K562 (cell line): ENCODE measurements around the gene ZNF433. TPM values are rescaled to one million over a fixed set of nuclear protein-coding genes. Genes with fewer than 3 reads are reported as not detected.

Source experiments
- ATAC-seq: fragments of 200-7000 bp; cut with Tn5 transposase; 3 replicates; pipeline ENCODE4 v1.9.1; 2020; ENCODE audit warnings: moderate library complexity
- BruUV-seq: library from RNA; stranded (reverse); fragments of 400-500 nt; replicated peaks from 2 replicates; lab custom pipeline; 2021; lab: Mats Ljungman, UMichigan
- CTCF ChIA-PET: fragments of 300-600 bp; formaldehyde crosslinking; extraction: SDS; loops from one replicate; lab custom pipeline; 2021; ENCODE audit warnings: low intra/inter-chr PET ratio; lab: Yijun Ruan, JAX
- POLR2A ChIA-PET: fragments of 300-600, 350-650 bp; sonication (Branson Sonifier 250); formaldehyde crosslinking; extraction: SDS; loops from one replicate; lab custom pipeline; 2021; ENCODE audit warnings: antibody characterized with exemption, inconsistent platforms; lab: Yijun Ruan, JAX
- DNase-seq, 4 experiments: peaks; one replicate each; pipeline versions ENCODE4 v3.0.0 to v3.0.0-alpha.2; 2011 to 2018; ENCODE audit warnings: low spot score in 3 of 4, mixed read lengths in 3 of 4; ENCODE audit errors: extremely low read depth in 1 of 4
- FAIRE-seq: peaks from 2 replicates; lab custom pipeline; 2011; peaks lifted over from hg19 to GRCh38; lab: Jason Lieb, UNC
- H2AFZ ChIP-seq: 2 replicates; pipeline ENCODE4 v1.6.0; 2011; ENCODE audit warnings: low read depth, low read length, control low read depth, inconsistent platforms
- H3K27ac ChIP-seq: fragments of 200-600 bp; 3 replicates; pipeline ENCODE4 v1.8.0; 2011; ENCODE audit warnings: low read depth, mild to moderate bottlenecking, control low read depth, inconsistent platforms, low read length, moderate library complexity, mixed read lengths; ENCODE audit errors: extremely low read depth
- H3K27me3 ChIP-seq, 2 experiments: fragments of 300-600 bp in 1 of 2; 2 replicates in 1 of 2; 3 replicates in 1 of 2; pipeline versions ENCODE4 v1.6.0 to v1.8.0; 2011; ENCODE audit warnings: inconsistent platforms in 2 of 2, low read length in 2 of 2, mild to moderate bottlenecking in 1 of 2, mixed read lengths in 1 of 2, moderate library complexity in 1 of 2; ENCODE audit not compliant: control insufficient read depth in 2 of 2, insufficient read depth in 2 of 2
- H3K36me3 ChIP-seq: fragments of 300-600 bp; 3 replicates; pipeline ENCODE4 v1.8.0; 2011; ENCODE audit warnings: mild to moderate bottlenecking, low read length, inconsistent platforms; ENCODE audit not compliant: control insufficient read depth, insufficient read depth
- H3K4me1 ChIP-seq, 2 experiments: fragments of 200-600 bp in 1 of 2; replicated peaks in 1 of 2; 2 replicates in 1 of 2; 3 replicates in 1 of 2; pipeline versions ENCODE4 v1.5.1 to v1.8.0; 2011; ENCODE audit warnings: inconsistent platforms in 2 of 2, low read length in 2 of 2, mild to moderate bottlenecking in 1 of 2, mixed read lengths in 1 of 2, moderate library complexity in 1 of 2; ENCODE audit not compliant: control insufficient read depth in 2 of 2, insufficient read depth in 2 of 2
- H3K4me2 ChIP-seq: 2 replicates; pipeline ENCODE4 v1.6.1; 2011; ENCODE audit warnings: low read length, control low read depth, inconsistent platforms, mixed read lengths; ENCODE audit not compliant: insufficient read depth
- H3K4me3 ChIP-seq: fragments of 200-600 bp; sonication (generic), shearing (Covaris generic); 2 replicates; pipeline ENCODE4 v1.5.1; 2016; ENCODE audit warnings: control low read depth, inconsistent platforms
- H3K79me2 ChIP-seq: fragments of 200-600 bp; 3 replicates; pipeline ENCODE4 v1.8.0; 2011; ENCODE audit warnings: low read length, inconsistent platforms; ENCODE audit not compliant: control insufficient read depth, insufficient read depth
- H3K9ac ChIP-seq, 2 experiments: 2 replicates each; pipeline versions ENCODE4 v1.6.0 to v1.6.1; 2011; ENCODE audit warnings: low read depth in 2 of 2, low read length in 2 of 2, control low read depth in 1 of 2, inconsistent platforms in 1 of 2, mild to moderate bottlenecking in 1 of 2, mixed read lengths in 1 of 2; ENCODE audit not compliant: insufficient read depth in 1 of 2
- H3K9me1 ChIP-seq: one replicate; pipeline ENCODE4 v1.6.0; 2011; ENCODE audit warnings: inconsistent platforms, mild to moderate bottlenecking, low read length, moderate library complexity; ENCODE audit not compliant: control insufficient read depth, insufficient read depth
- H3K9me3 ChIP-seq: replicated peaks from 2 replicates; pipeline ENCODE4 v1.5.1; 2011; ENCODE audit warnings: low read depth, low read length, inconsistent platforms; ENCODE audit not compliant: control insufficient read depth, insufficient read depth
- H4K20me1 ChIP-seq: replicated peaks from 2 replicates; pipeline ENCODE4 v1.6.1; 2011; ENCODE audit warnings: low read length, inconsistent platforms, mixed read lengths; ENCODE audit not compliant: control insufficient read depth, insufficient read depth
- ARNT ChIP-seq, 2 experiments: fragments of 450-650 bp; IDR thresholded peaks; 2 replicates each; pipeline ENCODE4 v1.6.1; 2016; ENCODE audit warnings: mild to moderate bottlenecking in 1 of 2
- ELF4 ChIP-seq: fragments of 450-650 bp; formaldehyde crosslinking; IDR thresholded peaks from 2 replicates; pipeline ENCODE4 v1.4.0; 2022; ENCODE audit warnings: missing genetic modification characterization
- HEY1 ChIP-seq: fragments of 250-450 bp; sonication (Bioruptor Pico); IDR thresholded peaks from 2 replicates; pipeline ENCODE4 v1.5.0; 2020; ENCODE audit warnings: mild to moderate bottlenecking, moderate library complexity, borderline replicate concordance
- JUNB ChIP-seq: fragments of 450-650 bp; formaldehyde crosslinking; conservative IDR thresholded peaks from 2 replicates; pipeline ENCODE4 v1.4.0; 2020; ENCODE audit warnings: mild to moderate bottlenecking
- KLF13 ChIP-seq: fragments of 450-650 bp; IDR thresholded peaks from 2 replicates; pipeline ENCODE4 v1.6.1; 2016; ENCODE audit warnings: missing genetic modification characterization, low read depth, mild to moderate bottlenecking, missing compliant biosample characterization, moderate library complexity, borderline replicate concordance
- RB1 ChIP-seq: fragments of 450-650 bp; IDR thresholded peaks from 2 replicates; pipeline ENCODE4 v1.6.1; 2017; ENCODE audit warnings: low read depth, mild to moderate bottlenecking
- RBM25 ChIP-seq: fragments of 200-400 bp; formaldehyde crosslinking; IDR thresholded peaks from 2 replicates; pipeline ENCODE4 v1.6.1; 2018; ENCODE audit warnings: low read length, low read depth, moderate library complexity; ENCODE audit not compliant: severe bottlenecking
- SIN3A ChIP-seq, 2 experiments: fragments of 150-350 bp in 1 of 2; IDR thresholded peaks; 2 replicates each; pipeline ENCODE4 v1.6.1; 2011 to 2016; ENCODE audit warnings: borderline replicate concordance in 2 of 2, low read depth in 2 of 2, low read length in 2 of 2, mild to moderate bottlenecking in 2 of 2, moderate library complexity in 2 of 2; ENCODE audit not compliant: control insufficient read depth in 1 of 2
- SRSF9 ChIP-seq: fragments of 200-400 bp; formaldehyde crosslinking; IDR thresholded peaks from 2 replicates; pipeline ENCODE4 v1.6.1; 2017; ENCODE audit warnings: low read depth, low read length, borderline replicate concordance
- TRIM28 ChIP-seq: fragments of 450-650 bp; IDR thresholded peaks from 2 replicates; pipeline ENCODE4 v1.6.1; 2017
- U2AF2 ChIP-seq: fragments of 200-400 bp; formaldehyde crosslinking; optimal IDR thresholded peaks from 2 replicates; pipeline ENCODE3; 2017; ENCODE audit warnings: low read depth, mild to moderate bottlenecking, low read length
- ZNF124 ChIP-seq: sonication (generic); formaldehyde crosslinking; IDR thresholded peaks from 2 replicates; pipeline ENCODE4 v1.8.1; 2022; ENCODE audit warnings: missing genetic modification reagents
- ZNF133 ChIP-seq: fragments of 250-450 bp; sonication (Bioruptor Pico); IDR thresholded peaks from 2 replicates; pipeline ENCODE4 v1.4.0; 2020; ENCODE audit warnings: mild to moderate bottlenecking
- ZNF3 ChIP-seq: fragments of 250-450 bp; sonication (Bioruptor Pico); IDR thresholded peaks from 2 replicates; pipeline ENCODE4 v1.5.0; 2021; ENCODE audit warnings: mild to moderate bottlenecking, moderate library complexity
- ZNF75A ChIP-seq: fragments of 450-650 bp; formaldehyde crosslinking; IDR thresholded peaks from 2 replicates; pipeline ENCODE4 v1.4.0; 2020; ENCODE audit warnings: mild to moderate bottlenecking
- WGBS: fragments of 100-300 bp; shearing (Covaris generic); methylation state at CpG from one replicate; pipeline ENCODE4 v1.1.6; 2016; ENCODE audit warnings: low coverage, mixed read lengths; ENCODE audit not compliant: insufficient coverage; ENCODE audit errors: missing lambda C conversion rate; 5-methylcytosine and 5-hydroxymethylcytosine counted together
- in situ Hi-C: fragments of 300-500 bp; cut with MboI; formaldehyde crosslinking; loops from 4 replicates; pipeline ENCODE4 v1.15.0; 2018; ENCODE audit warnings: inconsistent platforms, mixed read lengths
- intact Hi-C: fragments of 100-400 bp; cut with micrococcal nuclease; formaldehyde crosslinking; loops from 2 replicates; pipeline ENCODE4 v1.14.2; 2022
- polyA plus RNA-seq, 8 experiments: library from polyadenylated mRNA; depleted of rRNA in 4 of 8; stranded (reverse) in 5 of 8; unstranded in 3 of 8; fragments of >200 nt; fragmentation: Nextera tagmentation in 2 of 8; fragmentation: Illumina TruSeq in 1 of 8; extraction: Ambion mirVana in 2 of 8; extraction: Trizol in 1 of 8; gene quantifications; 2 replicates each; pipeline versions ENCODE4 v1.2.1 to v1.2.3, GENCODE V29; 2011 to 2014; ENCODE audit warnings: inconsistent platforms in 1 of 8, missing spikeins in 1 of 8
- total RNA-seq, 7 experiments: library from RNA; depleted of rRNA in 6 of 7; stranded (reverse); fragments of >200 nt in 6 of 7; fragmentation: Illumina TruSeq in 2 of 7; extraction: Trizol in 2 of 7; gene quantifications; 2 replicates each; pipeline versions ENCODE4 v1.2.1 to v1.2.3, GENCODE V29; 2011 to 2021; ENCODE audit warnings: low replicate concordance in 1 of 7
- TF ChIP-seq, protein P1 (sequence below): fragments of 450-650 bp; IDR thresholded peaks from 2 replicates; pipeline ENCODE4 v1.6.1; 2018; ENCODE audit warnings: mild to moderate bottlenecking, low read depth; ENCODE audit not compliant: partially characterized antibody
- TF ChIP-seq, protein P2 (sequence below): fragments of 250-450 bp; sonication (Bioruptor Pico); IDR thresholded peaks from 2 replicates; pipeline ENCODE4 v1.5.1; 2021; ENCODE audit warnings: mild to moderate bottlenecking
- TF ChIP-seq, protein P3 (sequence below): fragments of 250-450 bp; sonication (Bioruptor Pico); IDR thresholded peaks from 2 replicates; pipeline ENCODE4 v1.5.0; 2021; ENCODE audit warnings: mild to moderate bottlenecking, borderline replicate concordance
- TF ChIP-seq, protein P4 (sequence below): fragments of 250-450 bp; sonication (Bioruptor Pico); IDR thresholded peaks from 2 replicates; pipeline ENCODE4 v1.8.0; 2022; ENCODE audit warnings: moderate library complexity, mild to moderate bottlenecking, inconsistent platforms

The ZNF433 gene
- total and polyA plus RNA-seq, 9 of the 15 experiments (the other 6 are each of a cell fraction or from before 2014, with no cell fraction given) = 2.0 to 4.1 (median 2.9) TPM

DNA sequence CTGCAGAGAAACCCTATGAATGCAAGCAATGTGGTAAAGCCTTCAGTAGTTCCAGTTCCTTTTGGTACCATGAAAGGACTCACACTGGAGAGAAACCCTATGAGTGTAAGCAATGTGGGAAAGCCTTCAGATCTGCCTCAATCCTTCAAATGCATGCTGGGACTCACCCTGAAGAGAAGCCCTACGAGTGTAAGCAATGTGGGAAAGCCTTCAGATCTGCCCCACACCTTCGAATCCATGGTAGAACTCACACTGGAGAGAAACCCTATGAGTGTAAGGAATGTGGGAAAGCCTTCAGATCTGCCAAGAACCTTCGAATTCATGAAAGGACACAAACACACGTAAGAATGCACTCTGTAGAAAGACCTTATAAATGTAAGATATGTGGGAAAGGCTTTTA, 56.0 kb downstream of the ZNF433 start:
- no peak for ATAC-seq
- Histone ChIP-seq H3K79me2 (no peaks in the 10 kb centered on the region), H3K4me2 (no peak overlapping the region), H3K27ac (no peak overlapping the region), H3K9me1 (no peaks in the 10 kb centered on the region), H3K9me3 (peaks cover 11% of the 10 kb centered on the region), H3K4me1 (no peaks in the 10 kb centered on the region), H3K4me3 (no peak overlapping the region), H2AFZ (no peak overlapping the region), H3K36me3 (no peaks in the 10 kb centered on the region), H3K27me3 (no peaks in the 10 kb centered on the region), H4K20me1 (no peaks in the 10 kb centered on the region), H3K9ac (no peak overlapping the region)
- no peak for DNase-seq
- intact Hi-C loops = no loop called here
- ChIA-PET CTCF (no interaction called here), POLR2A (no interaction called here)
- no TSS peak for BruUV-seq
- in situ Hi-C loops = no loop called here
- 2% methylated on average over 4 of the region's 4 CpGs for WGBS
- no peak for FAIRE-seq
- TF ChIP-seq TRIM28 (peak; percentile 86), HEY1 (CRISPR knock-in tag) (no peak), ZNF3 (CRISPR knock-in tag) (no peak), ELF4 (CRISPR knock-in tag) (no peak), U2AF2 (no peak), ZNF75A (peak; percentile 90), JUNB (no peak), SIN3A (IDR thresholded peaks at IDR 0.05; ENCODE audit: borderline replicate concordance in 2 of 2, control insufficient read depth in 1 of 2, low read depth in 2 of 2, low read length in 2 of 2) (no peak), KLF13 (tag) (no peak), RB1 (no peak), ZNF124 (no peak), ARNT (IDR thresholded peaks at IDR 0.05) (no peak), SRSF9 (no peak), RBM25 (peak; percentile 69), ZNF133 (CRISPR knock-in tag) (no peak)
- TF ChIP-seq, protein P1, sequence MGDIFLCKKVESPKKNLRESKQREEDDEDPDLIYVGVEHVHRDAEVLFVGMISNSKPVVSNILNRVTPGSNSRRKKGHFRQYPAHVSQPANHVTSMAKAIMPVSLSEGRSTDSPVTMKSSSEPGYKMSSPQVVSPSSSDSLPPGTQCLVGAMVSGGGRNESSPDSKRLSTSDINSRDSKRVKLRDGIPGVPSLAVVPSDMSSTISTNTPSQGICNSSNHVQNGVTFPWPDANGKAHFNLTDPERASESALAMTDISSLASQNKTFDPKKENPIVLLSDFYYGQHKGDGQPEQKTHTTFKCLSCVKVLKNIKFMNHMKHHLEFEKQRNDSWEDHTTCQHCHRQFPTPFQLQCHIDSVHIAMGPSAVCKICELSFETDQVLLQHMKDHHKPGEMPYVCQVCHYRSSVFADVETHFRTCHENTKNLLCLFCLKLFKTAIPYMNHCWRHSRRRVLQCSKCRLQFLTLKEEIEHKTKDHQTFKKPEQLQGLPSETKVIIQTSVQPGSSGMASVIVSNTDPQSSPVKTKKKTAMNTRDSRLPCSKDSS = peak; percentile 57
- TF ChIP-seq, protein P2, sequence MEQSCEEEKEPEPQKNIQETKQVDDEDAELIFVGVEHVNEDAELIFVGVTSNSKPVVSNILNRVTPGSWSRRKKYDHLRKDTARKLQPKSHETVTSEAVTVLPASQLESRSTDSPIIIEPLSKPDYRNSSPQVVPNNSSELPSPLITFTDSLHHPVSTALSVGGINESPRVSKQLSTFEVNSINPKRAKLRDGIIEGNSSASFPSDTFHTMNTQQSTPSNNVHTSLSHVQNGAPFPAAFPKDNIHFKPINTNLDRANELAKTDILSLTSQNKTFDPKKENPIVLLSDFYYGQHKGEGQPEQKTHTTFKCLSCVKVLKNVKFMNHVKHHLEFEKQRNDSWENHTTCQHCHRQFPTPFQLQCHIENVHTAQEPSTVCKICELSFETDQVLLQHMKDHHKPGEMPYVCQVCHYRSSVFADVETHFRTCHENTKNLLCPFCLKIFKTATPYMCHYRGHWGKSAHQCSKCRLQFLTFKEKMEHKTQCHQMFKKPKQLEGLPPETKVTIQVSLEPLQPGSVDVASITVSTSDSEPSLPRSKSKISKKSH (CRISPR knock-in tag) = 0 out of 2 replicates have a peak, but pooled peaks have one; percentile 7
- TF ChIP-seq, protein P3, sequence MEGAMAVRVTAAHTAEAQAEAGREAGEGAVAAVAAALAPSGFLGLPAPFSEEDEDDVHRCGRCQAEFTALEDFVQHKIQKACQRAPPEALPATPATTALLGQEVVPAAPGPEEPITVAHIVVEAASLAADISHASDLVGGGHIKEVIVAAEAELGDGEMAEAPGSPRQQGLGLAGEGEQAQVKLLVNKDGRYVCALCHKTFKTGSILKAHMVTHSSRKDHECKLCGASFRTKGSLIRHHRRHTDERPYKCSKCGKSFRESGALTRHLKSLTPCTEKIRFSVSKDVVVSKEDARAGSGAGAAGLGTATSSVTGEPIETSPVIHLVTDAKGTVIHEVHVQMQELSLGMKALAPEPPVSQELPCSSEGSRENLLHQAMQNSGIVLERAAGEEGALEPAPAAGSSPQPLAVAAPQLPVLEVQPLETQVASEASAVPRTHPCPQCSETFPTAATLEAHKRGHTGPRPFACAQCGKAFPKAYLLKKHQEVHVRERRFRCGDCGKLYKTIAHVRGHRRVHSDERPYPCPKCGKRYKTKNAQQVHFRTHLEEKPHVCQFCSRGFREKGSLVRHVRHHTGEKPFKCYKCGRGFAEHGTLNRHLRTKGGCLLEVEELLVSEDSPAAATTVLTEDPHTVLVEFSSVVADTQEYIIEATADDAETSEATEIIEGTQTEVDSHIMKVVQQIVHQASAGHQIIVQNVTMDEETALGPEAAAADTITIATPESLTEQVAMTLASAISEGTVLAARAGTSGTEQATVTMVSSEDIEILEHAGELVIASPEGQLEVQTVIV (CRISPR knock-in tag) = no peak
- TF ChIP-seq, protein P4, sequence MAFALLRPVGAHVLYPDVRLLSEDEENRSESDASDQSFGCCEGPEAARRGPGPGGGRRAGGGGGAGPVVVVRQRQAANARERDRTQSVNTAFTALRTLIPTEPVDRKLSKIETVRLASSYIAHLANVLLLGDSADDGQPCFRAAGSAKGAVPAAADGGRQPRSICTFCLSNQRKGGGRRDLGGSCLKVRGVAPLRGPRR = no peak
